ENCODE results near the gene ANO3.

DNA sequence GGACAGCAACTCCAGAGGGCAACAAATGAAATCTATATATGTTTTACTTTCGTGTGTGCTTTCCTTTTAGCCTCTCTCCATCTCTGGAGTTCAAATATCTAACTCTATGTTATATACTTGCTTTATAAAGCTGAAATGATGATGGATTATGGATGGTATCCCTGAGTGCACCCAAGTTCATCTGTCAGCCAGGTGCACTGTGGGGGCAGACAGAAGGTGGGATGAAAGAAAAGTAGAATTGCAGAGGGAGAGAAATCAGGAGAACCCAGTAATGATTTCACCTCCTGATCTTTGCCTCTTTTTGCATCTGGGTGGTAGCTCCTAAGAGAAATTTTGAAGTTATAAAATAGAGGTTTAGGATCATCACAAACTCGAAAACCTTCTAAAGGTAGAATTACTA is 237.7 kb downstream of the ANO3 start:
- TF ChIP-seq, protein P1, sequence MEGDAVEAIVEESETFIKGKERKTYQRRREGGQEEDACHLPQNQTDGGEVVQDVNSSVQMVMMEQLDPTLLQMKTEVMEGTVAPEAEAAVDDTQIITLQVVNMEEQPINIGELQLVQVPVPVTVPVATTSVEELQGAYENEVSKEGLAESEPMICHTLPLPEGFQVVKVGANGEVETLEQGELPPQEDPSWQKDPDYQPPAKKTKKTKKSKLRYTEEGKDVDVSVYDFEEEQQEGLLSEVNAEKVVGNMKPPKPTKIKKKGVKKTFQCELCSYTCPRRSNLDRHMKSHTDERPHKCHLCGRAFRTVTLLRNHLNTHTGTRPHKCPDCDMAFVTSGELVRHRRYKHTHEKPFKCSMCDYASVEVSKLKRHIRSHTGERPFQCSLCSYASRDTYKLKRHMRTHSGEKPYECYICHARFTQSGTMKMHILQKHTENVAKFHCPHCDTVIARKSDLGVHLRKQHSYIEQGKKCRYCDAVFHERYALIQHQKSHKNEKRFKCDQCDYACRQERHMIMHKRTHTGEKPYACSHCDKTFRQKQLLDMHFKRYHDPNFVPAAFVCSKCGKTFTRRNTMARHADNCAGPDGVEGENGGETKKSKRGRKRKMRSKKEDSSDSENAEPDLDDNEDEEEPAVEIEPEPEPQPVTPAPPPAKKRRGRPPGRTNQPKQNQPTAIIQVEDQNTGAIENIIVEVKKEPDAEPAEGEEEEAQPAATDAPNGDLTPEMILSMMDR (IDR thresholded peaks at IDR 0.05; ENCODE audit: low read depth, low read length) = no peak
- no peak for TF ChIP-seq POLR2A (IDR thresholded peaks at IDR 0.05; ENCODE audit: extremely low read depth, insufficient read length)

Data from NB4 (cell line).